GM19328 (cell line): ENCODE data around the gene GDAP1L1.

Experiments
- ATAC-seq: cut with Tn5 transposase; IDR thresholded peaks from one replicate; pipeline ENCODE4 v1.9.1; 2021; ENCODE audit warnings: mild to moderate bottlenecking, moderate library complexity; ENCODE audit not compliant: unreplicated experiment

The GDAP1L1 gene

DNA sequence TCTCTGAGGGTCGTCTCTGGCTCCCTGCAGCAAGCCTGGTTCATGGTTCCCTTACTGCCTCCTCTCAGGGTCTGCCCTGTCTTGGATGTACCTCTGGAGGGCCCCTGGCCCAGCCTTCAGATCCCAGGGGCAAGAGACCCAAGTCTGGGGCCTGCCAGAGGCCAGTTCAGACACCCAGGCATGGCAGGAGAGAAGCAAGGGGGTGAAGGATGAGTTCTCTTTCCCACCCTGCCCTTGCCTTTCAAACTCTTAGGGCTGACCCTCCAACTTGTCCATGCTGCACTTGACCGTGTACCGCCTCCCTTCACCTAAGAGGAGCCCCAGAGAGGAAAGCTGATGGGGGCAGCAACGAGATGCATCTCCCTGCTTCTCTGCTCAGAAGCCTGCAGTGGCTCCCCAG lies 4.2 kb downstream of the GDAP1L1 start:
- ATAC-seq: no peak

GRCh38 chr20:44253528-44253927 lies 6.4 kb downstream of the GDAP1L1 start:
- ATAC-seq: no peak

DNA sequence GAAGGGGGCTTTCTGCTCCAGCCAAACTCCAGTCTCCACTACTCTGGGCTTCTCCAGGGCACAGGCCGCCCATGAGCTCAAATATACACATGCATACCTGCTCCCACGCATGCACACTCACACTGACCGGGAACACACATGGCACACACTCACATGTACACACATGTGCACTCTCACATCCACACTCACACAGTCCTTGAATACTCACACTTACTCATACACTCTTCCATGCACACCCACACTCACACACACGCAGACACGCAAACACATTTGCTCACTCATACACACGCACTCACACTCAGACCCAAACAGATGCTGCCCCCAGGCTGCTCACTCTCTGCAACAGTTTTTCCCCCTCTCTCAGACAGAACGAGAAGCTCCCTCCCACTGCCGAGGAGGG lies 7.0 kb downstream of the GDAP1L1 start:
- ATAC-seq: no peak

GRCh38 chr20:44255942-44256341 lies 8.8 kb downstream of the GDAP1L1 start:
- no peak for ATAC-seq

GRCh38 chr20:44256961-44257360 lies 9.9 kb downstream of the GDAP1L1 start:
- ATAC-seq: no peak

DNA sequence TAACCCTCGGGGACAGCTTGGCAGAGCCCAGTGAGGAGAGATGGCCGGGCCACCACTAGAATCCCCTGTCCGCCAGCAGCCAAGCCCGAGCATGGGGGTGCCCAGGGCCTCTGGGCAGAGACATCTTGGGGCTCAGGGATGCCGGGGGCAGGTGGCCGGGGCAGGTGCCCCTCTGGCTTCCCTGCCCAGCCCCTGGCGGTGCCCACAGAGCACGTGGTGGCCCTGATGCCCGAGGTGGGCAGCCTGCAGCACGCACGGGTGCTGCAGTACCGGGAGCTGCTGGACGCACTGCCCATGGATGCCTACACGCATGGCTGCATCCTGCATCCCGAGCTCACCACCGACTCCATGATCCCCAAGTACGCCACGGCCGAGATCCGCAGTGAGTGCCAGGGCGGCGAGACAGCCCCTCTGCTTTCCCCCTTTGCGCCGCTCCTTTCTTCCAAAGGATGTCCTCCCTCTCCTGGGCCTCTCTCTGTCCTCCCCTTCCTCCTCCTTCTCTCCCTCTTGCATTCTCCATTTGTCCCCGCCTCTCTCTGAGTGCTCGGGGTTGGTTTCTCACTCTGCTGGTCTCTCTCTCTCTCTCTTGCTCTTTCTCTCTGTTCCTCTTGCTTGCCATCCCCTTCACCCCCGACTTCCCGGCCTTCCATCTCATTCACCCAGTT lies 11.2 kb downstream of the GDAP1L1 start:
- ATAC-seq: no peak

DNA sequence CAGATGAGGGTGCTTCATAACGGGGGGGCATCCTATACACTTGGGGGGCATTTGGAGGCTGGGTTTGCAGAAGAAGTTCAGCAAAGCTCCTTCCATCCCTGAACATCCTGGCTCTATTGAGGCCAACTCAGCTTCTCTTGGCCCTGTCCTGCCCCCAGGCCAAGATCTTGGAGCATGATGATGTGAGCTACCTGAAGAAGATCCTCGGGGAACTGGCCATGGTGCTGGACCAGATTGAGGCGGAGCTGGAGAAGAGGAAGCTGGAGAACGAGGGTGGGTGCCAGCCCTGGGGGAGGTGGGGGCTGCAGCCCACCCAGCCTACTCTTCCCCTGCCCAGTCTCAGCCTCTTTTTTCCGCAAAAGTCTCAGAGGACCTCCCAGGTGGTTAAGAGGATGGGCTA lies 17.2 kb downstream of the GDAP1L1 start:
- ATAC-seq: no peak

GRCh38 chr20:44268802-44269201 lies 21.7 kb downstream of the GDAP1L1 start:
- ATAC-seq: no peak

- no peak for ATAC-seq
Observed at GRCh38 chr20:44271915-44272663, 25.0 kb downstream of the GDAP1L1 start.

DNA sequence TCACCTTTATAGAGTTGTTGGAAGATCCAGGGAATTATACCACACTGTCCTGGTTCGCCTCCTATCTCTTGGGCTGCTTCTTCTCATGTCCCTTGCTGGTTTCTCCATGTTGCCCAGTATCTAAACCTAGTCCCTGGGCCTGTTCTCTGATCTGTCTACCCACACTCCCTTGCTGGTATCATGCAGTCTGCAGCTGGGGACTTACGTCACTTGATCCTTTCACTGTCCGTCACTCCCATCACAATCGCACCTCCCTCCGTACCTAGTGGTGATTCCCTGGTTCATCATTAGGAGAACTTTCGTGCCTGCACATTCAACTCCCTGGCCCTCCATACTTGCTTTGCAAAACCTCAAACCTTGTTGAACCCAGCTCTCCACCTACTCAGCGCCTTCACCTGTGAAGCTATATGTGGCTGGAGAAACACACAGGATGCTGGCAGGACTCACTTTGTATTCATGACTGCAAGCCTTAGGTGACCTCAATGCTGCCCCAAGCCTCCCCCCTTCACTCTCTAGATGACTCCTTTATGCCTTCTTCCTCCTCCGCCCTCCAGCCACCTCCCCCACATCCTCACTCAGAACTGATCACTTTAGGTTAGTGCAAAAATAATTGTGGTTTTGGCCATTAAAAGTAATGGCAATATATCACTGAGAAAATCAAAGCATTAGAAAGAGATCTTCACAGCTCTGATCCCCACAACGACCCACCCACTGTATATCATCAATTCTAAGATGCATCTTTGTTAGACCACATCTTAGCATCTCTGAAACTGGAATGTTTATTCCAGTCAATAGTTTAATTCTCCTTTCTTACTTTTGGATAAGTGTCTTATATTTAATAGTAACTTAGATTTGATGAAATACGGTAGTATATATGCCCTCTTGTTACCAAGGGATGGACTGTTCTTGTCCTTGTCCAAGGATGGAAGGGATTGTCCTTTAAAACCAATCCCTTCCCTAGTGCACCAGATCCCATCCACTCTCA lies 26.4 kb downstream of the GDAP1L1 start:
- ATAC-seq: no peak

DNA sequence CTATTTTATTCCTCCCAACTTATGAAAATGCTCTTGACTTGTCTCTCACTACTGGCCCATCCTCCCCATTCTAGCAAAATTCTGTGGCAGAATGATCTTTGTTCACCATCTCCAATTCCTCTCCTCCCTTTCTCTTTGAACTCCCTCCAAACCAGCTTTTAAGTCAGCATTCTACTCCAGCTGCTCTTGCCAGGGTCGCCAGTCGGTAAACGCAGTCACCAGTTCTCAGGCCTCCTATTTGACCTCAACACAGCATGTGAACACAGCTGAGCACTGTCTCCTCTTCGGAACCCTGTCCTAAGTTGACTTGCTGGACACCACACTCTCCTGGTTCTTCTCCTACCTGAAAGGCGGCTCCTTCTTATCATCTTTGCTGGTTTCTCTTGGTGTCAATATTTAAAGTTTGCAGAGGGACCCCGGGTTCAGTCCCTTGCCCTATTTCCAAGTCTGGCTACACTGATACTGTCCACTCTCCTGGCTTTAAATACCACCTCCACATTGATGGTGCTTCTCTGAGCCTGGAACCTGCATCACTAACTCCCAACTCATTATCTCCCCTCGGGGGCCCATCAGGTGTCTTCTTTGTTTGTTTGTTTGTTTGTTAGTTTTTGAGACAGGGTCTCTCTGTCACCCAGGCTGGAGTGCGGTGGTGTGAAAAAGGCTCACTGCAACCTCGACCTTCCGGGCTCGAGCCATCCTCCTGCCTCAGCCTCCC lies 27.4 kb downstream of the GDAP1L1 start:
- ATAC-seq: no peak

DNA sequence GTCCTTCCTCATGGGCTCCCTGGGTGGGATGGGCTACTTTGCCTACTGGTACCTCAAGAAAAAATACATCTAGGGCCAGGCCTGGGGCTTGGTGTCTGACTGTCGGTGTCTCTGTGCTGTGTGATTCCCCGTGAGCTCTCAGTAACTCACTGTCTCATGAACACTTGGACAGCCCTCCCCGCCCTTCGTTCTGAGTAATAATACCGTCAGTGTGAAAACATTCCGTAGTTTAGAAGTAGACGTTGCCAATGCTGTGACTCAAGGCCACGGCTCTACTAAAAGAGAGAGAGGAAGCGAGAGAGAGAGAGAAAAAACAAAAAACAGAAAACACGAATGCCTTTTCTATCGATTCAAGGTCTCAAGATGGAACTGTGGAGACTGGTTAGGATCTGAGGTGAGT lies 32.1 kb downstream of the GDAP1L1 start:
- ATAC-seq: no peak

DNA sequence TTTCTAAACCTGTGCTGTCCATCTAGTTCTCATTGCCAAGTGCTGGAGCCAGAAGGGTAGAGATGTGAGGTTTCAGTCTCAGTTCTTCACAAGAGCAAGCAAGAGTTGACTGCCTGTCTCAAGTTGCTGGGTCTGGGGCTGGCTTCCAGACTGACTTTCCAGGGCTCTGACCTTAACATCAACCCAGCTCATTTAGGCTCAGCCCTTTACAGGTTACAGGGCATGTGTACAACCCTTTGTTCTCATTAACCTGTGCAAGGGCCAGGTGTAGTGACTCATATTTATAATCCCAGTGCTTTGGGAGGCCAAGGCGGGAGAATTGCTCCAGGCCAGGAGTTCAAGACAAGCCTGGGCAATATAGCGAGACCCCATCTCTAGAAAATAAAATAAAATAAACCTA lies 33.3 kb downstream of the GDAP1L1 start:
- ATAC-seq: no peak

DNA sequence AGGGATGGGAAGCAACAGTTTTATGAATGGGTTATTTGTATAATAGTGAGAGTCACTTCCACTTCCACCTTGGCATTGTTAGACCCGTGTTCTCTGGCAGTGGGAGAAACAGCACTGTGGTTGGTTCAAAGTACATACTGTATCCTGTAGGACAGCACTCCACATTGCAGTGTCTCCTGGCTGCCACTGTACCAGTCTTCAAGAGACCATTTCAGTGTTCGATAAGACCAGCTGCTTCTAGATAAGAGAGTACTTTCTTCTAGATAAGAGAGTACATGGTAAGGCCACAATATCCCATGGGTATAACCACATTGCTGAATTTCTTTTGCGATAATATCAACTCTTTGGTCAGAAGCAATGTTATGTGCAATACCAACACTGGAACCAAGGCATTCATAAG lies 35.1 kb downstream of the GDAP1L1 start:
- ATAC-seq: no peak

GRCh38 chr20:44284032-44284431 lies 36.9 kb downstream of the GDAP1L1 start:
- ATAC-seq: no peak

- no peak for ATAC-seq
Observed at GRCh38 chr20:44287272-44288097, 40.4 kb downstream of the GDAP1L1 start.

- ATAC-seq: no peak
Observed at GRCh38 chr20:44288252-44288651, 41.1 kb downstream of the GDAP1L1 start.

- ATAC-seq: no peak
Observed at GRCh38 chr20:44291754-44292153, 44.6 kb downstream of the GDAP1L1 start.

DNA sequence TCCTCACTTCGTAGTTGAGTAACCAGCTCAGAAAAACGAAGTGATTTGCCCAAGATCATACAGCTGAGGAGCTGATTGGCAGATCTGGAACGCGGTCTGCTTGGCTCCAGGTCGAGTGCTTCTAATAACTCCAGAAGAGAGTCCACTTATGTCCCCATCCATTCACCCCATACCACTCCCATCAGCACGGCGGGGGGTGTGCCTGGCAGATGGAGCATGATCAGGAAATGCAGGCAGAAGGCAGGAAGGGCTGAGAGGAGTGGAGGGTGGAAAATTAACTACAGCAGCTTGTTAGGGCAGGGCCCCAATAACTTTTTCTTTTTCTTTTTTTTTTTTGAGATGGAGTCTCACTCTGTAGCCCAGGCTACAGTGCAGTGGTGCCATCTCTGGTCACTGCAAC lies 48.9 kb downstream of the GDAP1L1 start:
- no peak for ATAC-seq

GRCh38 chr20:44297721-44298120 lies 50.6 kb downstream of the GDAP1L1 start:
- ATAC-seq: no peak
